HepG2 (cell line): ENCODE results near the gene EMC8. TPM values are rescaled to one million over a fixed set of nuclear protein-coding genes. Genes with fewer than 3 reads are reported as not detected.

Experiments used
- ARNT ChIP-seq: fragments of 450-650 bp; IDR thresholded peaks from 2 replicates; pipeline ENCODE4 v1.6.1; 2017
- CBX1 ChIP-seq: IDR thresholded peaks from one replicate; pipeline ENCODE4 v1.6.1; 2016; ENCODE audit warnings: antibody characterized with exemption, low read depth
- ERF ChIP-seq: IDR thresholded peaks from 2 replicates; pipeline ENCODE4 v1.6.1; 2018; ENCODE audit warnings: missing biosample characterization, missing genetic modification reagents
- FOXP1 ChIP-seq, 2 experiments: fragments of 450-650 bp in 1 of 2; IDR thresholded peaks; 2 replicates each; pipeline ENCODE4 v1.6.1; 2017 to 2018; ENCODE audit warnings: antibody characterized with exemption in 1 of 2
- HHEX ChIP-seq: IDR thresholded peaks from 2 replicates; pipeline ENCODE4 v1.6.1; 2016; ENCODE audit warnings: control low read depth
- KMT2B ChIP-seq: IDR thresholded peaks from 2 replicates; pipeline ENCODE4 v1.6.1; 2016; ENCODE audit warnings: missing genetic modification reagents, missing compliant biosample characterization
- NR3C1 ChIP-seq: sonication (generic); formaldehyde crosslinking; IDR thresholded peaks from 2 replicates; pipeline ENCODE4 v1.4.0; 2020; ENCODE audit warnings: missing genetic modification reagents
- PATZ1 ChIP-seq: sonication (generic); formaldehyde crosslinking; IDR thresholded peaks from 2 replicates; pipeline ENCODE4 v1.4.0; 2020; ENCODE audit warnings: missing genetic modification reagents
- PBX3 ChIP-seq: sonication (generic); formaldehyde crosslinking; IDR thresholded peaks from 2 replicates; pipeline ENCODE4 v1.8.1; 2023; ENCODE audit warnings: missing genetic modification reagents, inconsistent platforms, borderline replicate concordance
- PHF5A ChIP-seq: IDR thresholded peaks from one replicate; pipeline ENCODE4 v1.6.1; 2018; ENCODE audit warnings: low read depth, missing genetic modification reagents; ENCODE audit not compliant: unreplicated experiment
- RCOR2 ChIP-seq: IDR thresholded peaks from 2 replicates; pipeline ENCODE4 v1.6.1; 2016; ENCODE audit warnings: missing biosample characterization, missing genetic modification reagents
- SMAD9 ChIP-seq: sonication (generic); formaldehyde crosslinking; IDR thresholded peaks from 2 replicates; pipeline ENCODE4 v1.5.1; 2020; ENCODE audit warnings: mild to moderate bottlenecking, missing genetic modification reagents
- SOX5 ChIP-seq: IDR thresholded peaks from 2 replicates; pipeline ENCODE4 v1.6.1; 2016; ENCODE audit warnings: borderline replicate concordance
- STAG1 ChIP-seq: sonication (generic); formaldehyde crosslinking; IDR thresholded peaks from 2 replicates; pipeline ENCODE4 v1.4.0; 2020; ENCODE audit warnings: missing genetic modification reagents
- TBP ChIP-seq: sonication (generic); formaldehyde crosslinking; IDR thresholded peaks from 2 replicates; pipeline ENCODE4 v1.5.0; 2020; ENCODE audit warnings: missing genetic modification reagents
- TCF12 ChIP-seq, 2 experiments: fragments of 450-650 bp in 1 of 2; sonication (generic) in 1 of 2; formaldehyde crosslinking in 1 of 2; IDR thresholded peaks; 2 replicates each; pipeline versions ENCODE4 v1.6.1 to v1.8.0; 2017 to 2022; ENCODE audit warnings: antibody characterized with exemption in 1 of 2, mild to moderate bottlenecking in 1 of 2, missing genetic modification reagents in 1 of 2, moderate library complexity in 1 of 2
- TMF1 ChIP-seq: sonication (generic); formaldehyde crosslinking; IDR thresholded peaks from 2 replicates; pipeline ENCODE4 v1.8.1; 2022; ENCODE audit warnings: low read depth, missing genetic modification reagents
- WIZ ChIP-seq: sonication (generic); formaldehyde crosslinking; IDR thresholded peaks from 2 replicates; pipeline ENCODE4 v1.5.1; 2020; ENCODE audit warnings: mild to moderate bottlenecking, missing genetic modification reagents
- ZBTB14 ChIP-seq: sonication (generic); formaldehyde crosslinking; IDR thresholded peaks from 2 replicates; pipeline ENCODE4 v1.4.0; 2020; ENCODE audit warnings: missing genetic modification reagents
- ZC3H13 ChIP-seq: sonication (generic); formaldehyde crosslinking; IDR thresholded peaks from 2 replicates; pipeline ENCODE4 v1.8.1; 2023; ENCODE audit warnings: mild to moderate bottlenecking, missing genetic modification reagents, moderate library complexity
- ZFY ChIP-seq: sonication (generic); formaldehyde crosslinking; IDR thresholded peaks from 2 replicates; pipeline ENCODE4 v1.4.0; 2020; ENCODE audit warnings: missing genetic modification reagents
- ZNF224 ChIP-seq: sonication (generic); formaldehyde crosslinking; IDR thresholded peaks from 2 replicates; pipeline ENCODE4 v1.5.0; 2020; ENCODE audit warnings: mild to moderate bottlenecking, missing genetic modification reagents
- ZNF550 ChIP-seq: sonication (generic); formaldehyde crosslinking; IDR thresholded peaks from 2 replicates; pipeline ENCODE4 v1.4.0; 2020; ENCODE audit warnings: mild to moderate bottlenecking, missing genetic modification reagents, borderline replicate concordance
- ZNF720 ChIP-seq: sonication (generic); formaldehyde crosslinking; IDR thresholded peaks from 2 replicates; pipeline ENCODE4 v1.4.0; 2020; ENCODE audit warnings: missing genetic modification reagents
- ZNF737 ChIP-seq: sonication (generic); formaldehyde crosslinking; IDR thresholded peaks from 2 replicates; pipeline ENCODE4 v1.5.0; 2020; ENCODE audit warnings: missing genetic modification reagents, mild to moderate bottlenecking, borderline replicate concordance
- ZNF781 ChIP-seq: sonication (generic); formaldehyde crosslinking; IDR thresholded peaks from 2 replicates; pipeline ENCODE4 v1.5.1; 2020; ENCODE audit warnings: borderline replicate concordance, mild to moderate bottlenecking, missing genetic modification reagents; ENCODE audit errors: not compliant biosample characterization
- polyA plus RNA-seq, 8 experiments: library from polyadenylated mRNA; depleted of rRNA in 3 of 8; stranded (reverse) in 7 of 8; unstranded in 1 of 8; fragments of >200 nt; fragmentation: Illumina TruSeq in 4 of 8; extraction: Trizol in 4 of 8; gene quantifications; 2 replicates each; pipeline versions ENCODE4 v1.2.1 to v1.2.3, GENCODE V29; 2011 to 2016; ENCODE audit warnings: low read depth in 4 of 8, missing spikeins in 1 of 8, mixed read lengths in 1 of 8; ENCODE audit not compliant: insufficient read depth in 1 of 8
- total RNA-seq, 5 experiments: library from RNA; depleted of rRNA; stranded (reverse); fragments of >200 nt; fragmentation: Illumina TruSeq; extraction: Trizol; gene quantifications; 2 replicates each; pipeline ENCODE4 v1.2.3, GENCODE V29; 2016; ENCODE audit warnings: low read depth in 1 of 5

EMC8 gene
- total and polyA plus RNA-seq, 2 of the 13 experiments (the other 11 are each of a cell fraction or from before 2014, with no cell fraction given): 55.0 to 76.0 TPM

- TF ChIP-seq PATZ1: peak; percentile 68; the same call in 1 of the 2 replicates
- peak; percentile 84; the same call in 1 of the 2 replicates for TF ChIP-seq RCOR2
- no peak for TF ChIP-seq CBX1
- TF ChIP-seq HHEX (CRISPR knock-in tag): peak; percentile 62; the same call in 1 of the 2 replicates
- TF ChIP-seq SMAD9 (CRISPR knock-in tag): no peak
- TF ChIP-seq PBX3 (CRISPR knock-in tag): no peak
- 0 out of 2 replicates have a peak, but pooled peaks have one; percentile 31 for TF ChIP-seq TMF1
- no peak for TF ChIP-seq TCF12 (IDR thresholded peaks at IDR 0.05)
- peak; percentile 97 for TF ChIP-seq TCF12 (CRISPR knock-in tag; IDR thresholded peaks at IDR 0.05)
- no peak for TF ChIP-seq ARNT
- peak; percentile 79 for TF ChIP-seq WIZ
- TF ChIP-seq PHF5A (CRISPR knock-in tag): peak; percentile 66
- TF ChIP-seq KMT2B: 0 out of 2 replicates have a peak, but pooled peaks have one; percentile 44
- TF ChIP-seq ZBTB14 (CRISPR knock-in tag): no peak
- peak; percentile 88; the same call in 1 of the 2 replicates for TF ChIP-seq FOXP1 (IDR thresholded peaks at IDR 0.05)
- peak; percentile 92 for TF ChIP-seq FOXP1 (CRISPR knock-in tag; IDR thresholded peaks at IDR 0.05)
- peak; percentile 7; the same call in 1 of the 2 replicates for TF ChIP-seq STAG1
- no peak for TF ChIP-seq ZNF781 (CRISPR knock-in tag)
- no peak for TF ChIP-seq NR3C1 (CRISPR knock-in tag)
- TF ChIP-seq ZC3H13 (CRISPR knock-in tag): peak; percentile 97
- TF ChIP-seq ERF (CRISPR knock-in tag): peak; percentile 91
- TF ChIP-seq ZNF224: no peak; the same call in 1 of the 2 replicates
- TF ChIP-seq ZNF550 (CRISPR knock-in tag): peak; percentile 89
- TF ChIP-seq ZFY (CRISPR knock-in tag): peak; percentile 47
- no peak for TF ChIP-seq TBP (CRISPR knock-in tag)
- peak; percentile 77; the same call in 1 of the 2 replicates for TF ChIP-seq SOX5 (CRISPR knock-in tag)
- no peak; the same call in 1 of the 2 replicates for TF ChIP-seq ZNF737 (CRISPR knock-in tag)
- TF ChIP-seq ZNF720: no peak
Measured at GRCh38 chr16:85847681-85848601, 48.6 kb upstream of the EMC8 start (continued).
